ENCODE data around the gene OR2K2.
"Not testable (repeated sequence)": the region's sequence is repeated elsewhere in the genome, so short reads cannot be mapped to it uniquely, and the experiment has no call there.

The OR2K2 gene, protein sequence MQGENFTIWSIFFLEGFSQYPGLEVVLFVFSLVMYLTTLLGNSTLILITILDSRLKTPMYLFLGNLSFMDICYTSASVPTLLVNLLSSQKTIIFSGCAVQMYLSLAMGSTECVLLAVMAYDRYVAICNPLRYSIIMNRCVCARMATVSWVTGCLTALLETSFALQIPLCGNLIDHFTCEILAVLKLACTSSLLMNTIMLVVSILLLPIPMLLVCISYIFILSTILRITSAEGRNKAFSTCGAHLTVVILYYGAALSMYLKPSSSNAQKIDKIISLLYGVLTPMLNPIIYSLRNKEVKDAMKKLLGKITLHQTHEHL

GRCh38 chr9:111330124-111330523, at the start of gene OR2K2:
Gene OR2K2 (minus strand): TSS chr9:111330224. CDS start chr9:111328433, 1,791 bp downstream.
- DNase-seq, result no peak

DNA sequence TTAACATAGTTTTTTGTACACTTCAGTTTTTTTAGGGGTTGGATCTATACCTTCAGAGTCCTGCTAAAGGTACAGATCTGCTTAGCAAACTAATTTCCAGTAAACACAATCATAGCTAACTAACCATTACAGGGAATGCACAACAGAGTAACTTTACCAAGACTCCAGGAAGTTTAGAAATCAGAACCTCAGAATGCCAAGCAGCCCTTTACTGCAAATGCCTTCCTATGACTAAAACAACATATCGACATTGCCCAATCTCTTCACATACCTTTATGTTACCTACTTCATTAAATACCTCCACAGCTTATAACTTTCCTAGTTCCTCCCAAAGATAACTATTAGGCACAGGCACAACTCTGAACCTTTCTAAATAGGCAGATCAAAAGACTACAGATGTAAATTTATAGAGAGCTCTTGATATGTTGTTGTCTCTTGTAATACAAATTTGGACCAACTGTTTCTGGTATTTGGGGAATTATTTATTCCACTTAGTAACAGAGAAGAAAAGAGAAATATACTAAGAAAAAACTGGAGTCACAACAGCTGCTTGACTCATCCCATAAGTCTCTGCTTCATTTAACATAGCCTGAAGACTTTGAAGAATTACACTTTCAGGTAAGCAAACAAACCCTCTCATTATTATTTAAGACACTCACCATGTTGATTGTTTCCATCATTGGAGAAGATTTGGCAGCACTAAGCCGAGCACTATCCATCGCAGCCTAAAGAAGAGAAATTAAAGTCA, 46.0 kb upstream of the OR2K2 start:
- no peak for DNase-seq

DNA sequence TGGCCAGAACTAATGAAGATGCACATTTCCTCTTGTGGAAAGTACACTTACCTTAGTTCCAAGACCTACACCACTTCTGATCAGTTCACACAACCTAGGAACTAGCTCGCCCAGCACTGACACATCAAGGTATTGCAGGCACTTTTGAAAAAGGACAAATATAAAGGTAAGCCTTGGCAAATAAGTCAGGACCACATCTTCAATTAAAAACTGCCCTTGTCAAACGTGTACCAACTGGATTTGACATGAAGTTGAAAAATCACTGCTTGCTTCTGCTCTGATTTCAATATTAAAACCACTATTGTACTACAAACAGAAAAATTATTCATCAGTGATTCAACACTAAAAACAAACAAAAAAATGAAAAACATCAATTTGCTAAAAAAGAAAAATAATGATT, 45.0 kb upstream of the OR2K2 start:
- no peak for DNase-seq

DNA sequence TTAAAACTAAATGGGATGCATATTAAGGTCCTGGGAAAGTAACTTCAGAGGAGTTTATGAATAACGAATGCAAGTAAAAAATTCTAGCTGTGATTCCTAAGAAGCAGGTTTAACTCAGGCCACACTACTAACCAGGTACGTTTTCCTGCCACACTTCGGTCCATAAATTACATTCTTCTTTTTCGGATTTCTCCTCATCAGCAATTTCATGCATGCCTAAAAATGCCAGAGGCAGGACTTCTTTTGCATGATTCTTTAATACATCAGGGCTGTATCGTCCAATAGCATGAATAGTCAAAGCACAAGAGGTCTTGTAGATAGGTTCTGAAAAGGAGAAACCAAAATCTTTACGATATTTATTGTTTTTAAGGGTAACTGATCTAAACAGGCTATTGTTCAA, 42.3 kb upstream of the OR2K2 start:
- no peak for DNase-seq

DNA sequence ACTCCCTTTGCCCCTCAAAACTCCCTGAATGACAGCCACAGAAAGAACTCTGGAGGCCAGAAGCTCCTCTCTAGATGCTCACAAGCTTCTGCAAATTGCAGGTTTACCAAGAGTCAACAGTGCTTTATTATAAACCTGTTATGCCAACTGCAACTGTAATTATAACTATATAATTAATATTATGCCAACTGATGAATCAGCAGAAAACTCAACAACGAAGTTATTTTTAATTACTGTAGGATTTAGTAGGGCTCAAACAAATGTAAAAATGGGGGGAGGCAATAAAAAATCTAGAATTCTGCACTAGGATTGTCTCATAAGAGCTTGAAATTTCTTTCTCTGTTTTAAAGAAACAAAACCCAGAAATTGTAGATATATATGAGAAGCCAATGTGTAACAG, 37.0 kb upstream of the OR2K2 start:
- no peak for DNase-seq

DNA sequence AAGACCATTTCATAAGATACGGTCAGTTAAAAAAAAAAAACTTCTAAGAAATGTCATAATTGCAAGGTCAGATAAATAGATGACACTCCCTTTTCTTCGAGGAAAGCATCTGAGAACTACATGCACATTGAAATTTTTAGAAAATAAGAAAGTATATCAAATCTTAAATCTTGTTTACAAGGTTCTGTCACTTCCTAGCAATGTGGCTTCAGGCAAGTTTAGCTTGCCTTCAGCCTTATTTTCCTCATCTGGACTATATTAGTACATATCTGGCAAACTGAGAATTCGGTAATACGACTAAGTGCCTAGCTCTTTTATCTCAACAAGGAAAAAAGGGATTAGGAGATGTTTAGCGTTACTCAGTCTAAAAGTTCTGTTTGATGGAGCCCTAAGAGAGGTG, 32.5 kb upstream of the OR2K2 start:
- DNase-seq, result no peak

DNA sequence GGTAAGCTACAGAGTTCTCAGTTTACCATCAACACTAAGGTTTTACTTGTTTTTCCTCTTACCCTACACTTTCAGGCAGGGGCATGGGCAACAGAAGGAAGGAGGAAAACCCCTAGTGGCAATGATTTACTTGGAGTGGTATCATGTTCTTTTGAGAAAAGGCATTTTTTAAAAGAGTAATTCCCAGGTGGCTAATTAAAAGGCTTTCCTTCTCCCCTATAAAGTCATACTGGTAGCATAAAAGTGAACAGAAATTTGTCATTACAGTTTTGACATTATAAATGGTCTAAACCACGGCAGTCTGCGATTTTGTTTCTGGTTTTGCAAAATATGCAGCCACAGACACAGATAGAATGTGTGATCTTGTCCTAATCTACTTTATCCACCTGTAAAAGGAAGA, 30.9 kb upstream of the OR2K2 start:
- DNase-seq, result no peak

GRCh38 chr9:111356481-111357244, 26.6 kb upstream of the OR2K2 start:
- no peak for DNase-seq

DNA sequence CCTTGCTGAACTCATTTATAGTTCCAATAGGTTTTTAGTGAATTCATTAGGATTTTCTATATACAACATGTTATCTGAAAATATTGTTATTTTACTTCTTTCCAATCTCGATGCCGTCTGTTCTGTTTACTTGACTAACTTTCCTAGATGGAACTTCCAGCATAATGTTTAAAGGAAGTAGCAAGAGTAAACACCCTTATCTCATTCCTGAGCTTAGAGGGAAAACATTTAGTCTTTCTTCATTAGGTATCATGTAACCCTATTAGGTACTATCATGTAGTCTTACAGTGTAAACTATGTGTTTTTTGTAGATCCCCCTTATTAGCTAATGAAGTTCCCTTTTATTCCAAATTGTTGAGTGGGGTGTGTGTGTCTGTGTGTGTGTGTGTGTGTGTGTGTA, 22.5 kb upstream of the OR2K2 start:
- no peak for DNase-seq

DNA sequence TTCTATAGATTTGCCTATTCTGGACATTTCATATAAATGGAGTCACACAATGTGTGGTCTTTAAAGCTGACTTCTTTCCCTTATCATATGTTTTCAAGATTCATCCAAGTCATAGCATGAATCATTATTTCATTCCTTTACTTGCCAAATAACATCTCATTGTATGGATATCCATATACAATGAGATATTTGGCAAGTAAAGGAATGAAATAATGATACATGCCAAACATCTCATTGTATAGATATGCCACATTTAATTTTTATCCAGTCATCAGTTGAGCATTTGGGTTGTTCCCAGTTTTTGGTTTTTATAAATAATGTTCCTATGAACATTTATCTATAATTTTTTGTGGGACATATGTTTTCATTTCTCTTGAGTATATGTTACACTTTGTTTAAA, 20.5 kb upstream of the OR2K2 start:
- DNase-seq, result no peak

DNA sequence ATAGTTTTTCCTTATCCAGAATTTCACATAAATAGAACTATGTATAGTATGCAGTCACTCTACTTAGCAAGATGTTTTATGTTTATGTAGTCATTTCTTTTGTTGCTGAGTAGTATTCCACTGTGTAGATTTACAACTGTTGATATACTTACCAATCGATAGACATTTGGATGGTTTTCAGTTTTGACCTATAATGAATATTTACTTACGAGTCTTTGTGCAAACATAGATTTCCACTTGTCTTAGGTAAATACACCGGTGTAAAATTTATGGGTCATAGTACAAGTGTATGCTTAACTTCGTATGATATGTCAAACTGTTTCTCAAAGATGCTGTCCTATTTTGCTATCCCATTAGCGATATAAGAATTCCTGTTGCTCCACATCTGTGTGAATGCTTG, 19.7 kb upstream of the OR2K2 start:
- no peak for DNase-seq

DNA sequence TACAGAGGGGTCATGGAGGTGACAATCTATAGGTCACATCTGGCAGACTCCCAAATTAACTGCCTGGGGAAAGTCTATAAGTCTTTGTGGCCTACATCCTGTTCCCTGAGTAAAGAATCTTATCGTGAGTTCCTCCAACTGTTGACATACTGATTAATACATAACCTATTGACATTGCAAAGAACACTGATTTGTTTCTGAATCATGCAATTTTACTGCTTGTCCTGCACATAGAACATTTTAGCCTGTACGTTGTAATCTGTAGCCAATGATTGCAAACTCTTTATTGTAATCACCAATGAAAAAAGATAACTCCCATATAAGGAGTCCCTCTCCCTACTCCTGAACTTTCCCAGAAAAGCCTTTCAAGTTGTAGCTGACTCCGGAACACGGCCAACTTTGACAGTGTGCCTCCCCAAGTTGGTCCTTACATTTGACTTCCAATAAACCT, 18.8 kb upstream of the OR2K2 start:
- DNase-seq, result no peak

DNA sequence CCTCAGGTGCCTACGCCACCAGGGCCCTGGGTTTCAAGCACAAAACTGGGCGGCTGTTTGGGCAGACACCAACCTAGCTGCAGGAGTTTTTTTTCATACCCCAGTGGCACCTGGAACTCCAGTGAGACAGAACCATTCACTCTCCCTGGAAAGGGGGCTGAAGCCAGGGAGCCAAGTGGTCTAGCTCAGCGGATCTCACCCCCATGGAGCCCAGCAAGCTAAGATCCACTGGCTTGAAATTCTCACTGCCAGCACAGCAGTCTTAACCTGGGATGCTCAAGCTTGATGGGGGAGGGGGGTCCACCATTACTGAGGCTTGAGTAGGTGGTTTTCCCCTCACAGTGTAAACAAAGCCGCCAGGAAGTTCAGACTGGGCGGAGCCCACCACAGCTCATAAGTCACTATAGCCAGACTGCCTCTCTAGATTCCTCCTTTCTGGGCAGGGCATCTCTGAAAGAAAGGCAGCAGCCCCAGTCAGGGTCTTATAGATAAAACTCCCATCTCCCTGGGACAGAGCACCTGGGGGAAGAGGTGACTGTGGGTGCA, 4.4 kb upstream of the OR2K2 start:
- DNase-seq, result not testable (repeated sequence)

- no peak for DNase-seq
These were observed 9.4 kb downstream of the OR2K2 start for GRCh38 chr9:111320631-111321030.

GRCh38 chr9:111316796-111317195, 13.2 kb downstream of the OR2K2 start:
- DNase-seq, result no peak

- DNase-seq, result no peak
These were observed 24.1 kb downstream of the OR2K2 start for GRCh38 chr9:111305914-111306313.

DNA sequence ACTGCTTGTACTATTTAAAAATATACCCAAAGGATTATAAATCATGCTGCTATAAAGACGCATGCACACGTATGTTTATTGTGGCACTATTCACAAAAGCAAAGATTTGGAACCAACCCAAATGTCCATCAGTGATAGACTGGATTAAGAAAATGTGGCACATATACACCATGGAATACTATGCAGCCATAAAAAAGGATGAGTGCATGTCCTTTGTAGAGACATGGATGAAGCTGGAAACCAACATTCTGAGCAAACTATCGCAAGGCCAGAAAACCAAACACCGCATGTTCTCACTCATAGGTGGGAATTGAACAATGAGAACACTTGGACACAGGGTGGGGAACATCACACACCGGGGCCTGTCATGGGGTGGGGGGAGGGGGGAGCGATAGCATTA, 26.0 kb downstream of the OR2K2 start:
- not testable (repeated sequence) for DNase-seq

- no peak for DNase-seq
These were observed 28.8 kb downstream of the OR2K2 start for GRCh38 chr9:111301195-111301594.

DNA sequence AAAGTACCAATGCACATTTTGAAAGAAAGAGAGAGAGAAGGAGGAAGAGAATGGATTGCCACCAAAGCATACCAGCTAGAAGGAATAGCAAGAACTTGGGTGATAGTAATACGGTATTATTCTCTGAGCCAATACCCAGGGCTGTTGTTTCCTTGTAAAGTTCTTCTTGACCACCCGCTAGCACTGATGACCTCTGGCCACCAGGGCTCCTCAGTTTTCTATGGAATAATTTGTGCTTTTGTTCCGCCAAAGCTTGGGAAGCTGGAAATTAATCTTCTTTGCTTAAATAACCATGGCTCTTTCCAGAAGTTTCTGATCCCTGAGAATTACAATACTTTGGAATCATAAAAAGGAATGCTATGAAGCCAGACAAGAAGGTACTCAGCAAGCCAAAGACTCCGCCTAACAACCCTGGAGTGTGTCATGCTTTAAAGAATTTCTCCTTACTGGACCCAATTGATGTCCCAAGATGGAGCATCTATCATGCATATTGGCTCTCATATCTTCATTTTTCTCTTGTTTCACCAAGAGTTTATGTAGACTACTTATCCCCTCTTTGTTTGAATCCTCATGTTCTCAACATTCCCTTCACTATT, 29.8 kb downstream of the OR2K2 start:
- no peak for DNase-seq

DNA sequence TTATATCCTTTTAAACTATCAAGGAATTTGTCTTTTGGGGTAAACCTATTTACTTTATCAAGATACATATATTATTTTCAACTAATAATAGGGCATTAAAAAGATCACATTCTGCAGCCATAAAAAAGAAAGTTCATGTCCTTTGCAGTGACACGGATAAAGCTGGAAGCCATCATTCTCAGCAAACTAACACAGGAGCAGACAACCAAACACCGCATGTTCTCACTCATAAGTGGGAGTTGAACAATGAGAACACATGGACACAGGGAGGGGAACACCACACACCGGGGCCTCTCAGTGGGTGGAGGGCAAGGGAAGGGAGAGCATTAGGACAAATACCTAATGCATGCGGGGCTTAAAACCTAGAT, 30.4 kb downstream of the OR2K2 start:
- DNase-seq, result not testable (repeated sequence)

GRCh38 chr9:111298731-111299598, 31.1 kb downstream of the OR2K2 start:
- no peak for DNase-seq

- no peak for DNase-seq
These were observed 31.9 kb downstream of the OR2K2 start for GRCh38 chr9:111298111-111298510.
